ENCODE measurements around the gene PRRX2.
"Not testable (repeated sequence)": the region's sequence is repeated elsewhere in the genome, so short reads cannot be mapped to it uniquely, and the experiment has no call there.

The PRRX2 gene

GRCh38 chr9:129762370-129762984 is 97.0 kb downstream of the PRRX2 start:
- not testable (repeated sequence) for DNase-seq

DNA sequence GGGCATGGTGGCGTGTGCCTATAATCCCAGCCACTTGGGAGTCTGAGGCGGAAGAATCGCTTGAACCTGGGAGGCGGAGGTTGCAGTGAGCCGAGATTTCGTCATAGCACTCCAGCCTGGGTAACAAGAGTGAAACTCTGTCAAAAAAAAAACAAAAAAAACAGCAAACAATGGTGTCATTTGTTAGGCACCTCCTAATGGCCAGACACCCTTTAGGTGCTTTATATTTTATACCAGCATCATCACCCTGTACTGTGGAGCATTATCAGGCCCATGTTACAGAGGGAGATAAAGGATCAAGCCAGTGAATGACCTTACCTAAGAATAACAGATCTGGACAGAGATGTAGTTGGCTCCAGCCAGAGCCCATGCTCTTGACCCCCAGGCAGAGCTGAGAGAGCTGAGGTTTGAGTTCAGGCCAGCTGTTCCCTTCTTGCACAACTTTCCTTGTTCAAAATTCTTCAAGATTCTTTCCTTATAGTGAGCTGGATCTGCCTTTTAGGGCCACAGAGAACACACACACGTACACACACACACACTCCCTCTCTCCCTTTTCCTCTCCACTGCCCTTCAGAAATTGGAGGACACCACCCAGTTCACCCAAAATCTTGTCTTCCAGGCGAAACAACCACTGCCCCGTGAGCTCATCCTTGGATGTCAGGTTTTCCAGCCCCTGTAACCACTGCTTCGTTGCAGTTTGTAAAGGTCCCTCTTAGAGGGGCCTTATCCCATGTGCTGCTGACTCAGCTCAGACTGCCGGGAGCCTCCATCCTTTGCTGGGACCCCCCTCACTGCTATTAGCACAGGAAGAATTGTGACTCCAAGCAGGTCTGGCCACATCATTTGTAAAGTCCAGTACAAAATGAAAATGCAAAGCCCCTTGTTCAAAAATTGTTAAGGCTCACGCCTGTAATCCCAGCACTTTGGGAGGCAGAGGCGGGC is 97.8 kb downstream of the PRRX2 start:
- DNase-seq = no peak

DNA sequence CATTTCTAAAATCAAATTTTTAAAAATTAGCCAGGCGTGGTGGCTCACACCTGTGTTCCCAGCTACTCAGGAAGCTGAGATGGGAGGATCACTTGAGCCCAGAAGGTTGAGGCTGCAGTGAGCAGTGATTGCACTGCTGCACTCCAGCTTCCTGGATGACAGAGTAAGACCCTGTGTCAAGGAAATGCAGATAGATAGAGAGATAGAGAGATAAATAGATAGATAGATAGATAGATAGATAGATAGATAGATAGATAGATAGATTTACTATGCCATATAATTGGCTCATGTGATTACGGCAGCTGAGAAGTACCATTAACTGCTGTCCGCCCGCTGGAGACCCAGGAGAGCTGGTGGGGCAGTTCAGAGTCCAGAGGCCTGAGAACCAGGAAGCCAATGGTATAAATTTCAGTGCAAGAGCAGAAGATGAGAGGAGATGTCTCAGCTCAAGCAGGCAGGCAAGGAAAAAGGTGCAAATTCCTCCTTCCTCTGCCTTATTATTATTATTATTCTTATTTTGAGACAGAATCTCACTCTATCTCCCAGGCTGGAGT is 100.4 kb downstream of the PRRX2 start:
- no peak for DNase-seq

- no peak for DNase-seq
These were observed 103.0 kb downstream of the PRRX2 start for GRCh38 chr9:129768486-129768885.

- no peak for DNase-seq
These were observed 104.2 kb downstream of the PRRX2 start for GRCh38 chr9:129769669-129770068.

- DNase-seq = no peak
These were observed 105.3 kb downstream of the PRRX2 start for GRCh38 chr9:129770741-129771140.
